IPS-NIHi7 (cell line): ENCODE measurements around the gene TUBGCP6.
"Not testable (repeated sequence)": the region's sequence is repeated elsewhere in the genome, so short reads cannot be mapped to it uniquely, and the experiment has no call there.

ENCODE experiments used
- DNase-seq: peaks from one replicate; pipeline ENCODE4 v3.0.0; 2012; ENCODE audit warnings: mixed read lengths; ENCODE audit errors: extremely low spot score

TUBGCP6 gene

GRCh38 chr22:50278956-50279619, 34.3 kb upstream of the TUBGCP6 start:
- no peak for DNase-seq

GRCh38 chr22:50278461-50278860, 33.6 kb upstream of the TUBGCP6 start:
- no peak for DNase-seq

GRCh38 chr22:50277761-50278160, 32.9 kb upstream of the TUBGCP6 start:
- DNase-seq: no peak

- DNase-seq: no peak
These were observed 31.3 kb upstream of the TUBGCP6 start for GRCh38 chr22:50276143-50276542.

GRCh38 chr22:50275181-50276055, 30.6 kb upstream of the TUBGCP6 start:
- no peak for DNase-seq

- DNase-seq: no peak
These were observed 29.9 kb upstream of the TUBGCP6 start for GRCh38 chr22:50274771-50275170.

- DNase-seq: peak; percentile 60
These were observed 29.5 kb upstream of the TUBGCP6 start for GRCh38 chr22:50274311-50274710.

GRCh38 chr22:50273781-50274180, 29.0 kb upstream of the TUBGCP6 start:
- DNase-seq: not testable (repeated sequence)

- not testable (repeated sequence) for DNase-seq
These were observed 28.5 kb upstream of the TUBGCP6 start for GRCh38 chr22:50273352-50273751.

GRCh38 chr22:50272044-50272802, 27.4 kb upstream of the TUBGCP6 start:
- no peak for DNase-seq

- peak; percentile 79 for DNase-seq
These were observed 26.7 kb upstream of the TUBGCP6 start for GRCh38 chr22:50271519-50271970.

GRCh38 chr22:50270666-50271394, 26.0 kb upstream of the TUBGCP6 start:
- DNase-seq: peak; percentile 81

- no peak for DNase-seq
These were observed 25.3 kb upstream of the TUBGCP6 start, which contains the start of gene MAPK11 for GRCh38 chr22:50269970-50270665. Gene MAPK11, minus strand, starts transcription at chr22:50270380. Its CDS starts 88 bp downstream, at chr22:50270292.

GRCh38 chr22:50269573-50269969, 24.7 kb upstream of the TUBGCP6 start:
- DNase-seq: no peak

- DNase-seq: no peak
These were observed 23.9 kb upstream of the TUBGCP6 start for GRCh38 chr22:50268655-50269113.

GRCh38 chr22:50267591-50268390, 23.0 kb upstream of the TUBGCP6 start:
- peak; percentile 79 for DNase-seq

- no peak for DNase-seq
These were observed 22.2 kb upstream of the TUBGCP6 start for GRCh38 chr22:50266994-50267393.

- DNase-seq: no peak
These were observed 20.3 kb upstream of the TUBGCP6 start for GRCh38 chr22:50264946-50265669.

GRCh38 chr22:50264104-50264745, 19.4 kb upstream of the TUBGCP6 start:
- DNase-seq: no peak
